Uterus (tissue), 2 donors: Measurements from ENCODE around the gene ADGRF1.

Experiments used
- CTCF ChIP-seq, 4 experiments: fragments of 200-600 bp in 2 of 4; fragments of 450-650 bp in 2 of 4; sonication (generic) in 2 of 4; IDR thresholded peaks; one replicate each; pipeline ENCODE4 v1.5.1; 2016 to 2019; ENCODE audit warnings: antibody characterized with exemption in 4 of 4, mild to moderate bottlenecking in 2 of 4, moderate library complexity in 1 of 4
- POLR2A ChIP-seq, 2 donors: fragments of 450-650 bp; IDR thresholded peaks; one replicate each; pipeline ENCODE4 v1.6.1; 2016; ENCODE audit warnings: antibody characterized with exemption in 2 of 2, mild to moderate bottlenecking in 1 of 2, moderate library complexity in 1 of 2

DNA sequence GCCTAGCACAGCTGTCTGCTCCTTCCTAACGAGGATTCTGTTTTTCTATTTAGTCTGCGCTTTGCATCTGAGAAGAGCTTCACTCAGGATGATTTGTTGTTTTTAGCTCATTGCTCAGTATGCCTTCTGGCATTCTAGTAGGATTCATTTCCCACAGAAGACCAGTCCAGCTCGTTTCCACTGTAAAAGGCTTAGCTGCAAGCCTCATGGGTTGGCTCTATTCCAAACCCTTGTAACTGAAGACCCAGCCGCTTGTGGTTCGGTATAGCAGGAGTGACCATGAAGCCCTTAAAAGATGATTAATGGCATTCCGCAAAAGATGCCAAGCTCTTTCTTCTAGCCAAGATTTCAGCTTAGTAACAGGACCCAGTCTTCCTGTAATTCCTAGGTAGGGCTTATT lies 7.2 kb downstream of the ADGRF1 start:
- TF ChIP-seq POLR2A (IDR thresholded peaks at IDR 0.05) (no peak), CTCF (IDR thresholded peaks at IDR 0.05) (no peak)
